GM12878 (cell line): ENCODE measurements around the gene TRAPPC12. TPM values are rescaled to one million over a fixed set of nuclear protein-coding genes. Genes with fewer than 3 reads are reported as not detected.

Experiments used
- ATAC-seq: fragments of 200-7000 bp; cut with Tn5 transposase; 3 replicates; pipeline ENCODE4 v1.9.1; 2020; ENCODE audit warnings: mild to moderate bottlenecking, moderate library complexity
- BruUV-seq: library from RNA; stranded (reverse); fragments of 400-500 nt; replicated peaks from 2 replicates; lab custom pipeline; 2021; lab: Mats Ljungman, UMichigan
- CTCF ChIA-PET: fragments of 300-600 bp; sonication (Branson Sonifier 250); formaldehyde crosslinking; extraction: SDS; loops from one replicate; lab custom pipeline; 2021; ENCODE audit warnings: inconsistent platforms; lab: Yijun Ruan, JAX
- POLR2A ChIA-PET: fragments of 350-600 bp; formaldehyde crosslinking; extraction: SDS; loops from one replicate; lab custom pipeline; 2021; ENCODE audit warnings: inconsistent platforms; lab: Charles Lee
- RAD21 ChIA-PET: fragments of 300-600 bp; sonication (Branson Sonifier 250); formaldehyde crosslinking; loops from one replicate; lab custom pipeline; 2023; ENCODE audit warnings: antibody characterized with exemption; ENCODE audit not compliant: unreplicated experiment; lab: Charles Lee
- SMC1A ChIA-PET: fragments of 300-600 bp; sonication (Branson Sonifier 250); formaldehyde crosslinking; loops from one replicate; lab custom pipeline; 2023; ENCODE audit not compliant: unreplicated experiment, uncharacterized antibody; lab: Charles Lee
- DNase-seq: peaks from one replicate; pipeline ENCODE4 v3.0.0-alpha.2; 2011; ENCODE audit warnings: low read depth, low spot score
- FAIRE-seq: peaks from 3 replicates; lab custom pipeline; 2011; peaks lifted over from hg19 to GRCh38; lab: Jason Lieb, UNC
- H2AFZ ChIP-seq: 2 replicates; pipeline ENCODE4 v1.6.0; 2011; ENCODE audit warnings: low read depth, low read length, control low read depth; ENCODE audit not compliant: control insufficient read depth
- H3K27ac ChIP-seq: 2 replicates; pipeline ENCODE4 v1.5.1; 2011; ENCODE audit warnings: control low read depth; ENCODE audit not compliant: control insufficient read depth, insufficient read depth
- H3K27me3 ChIP-seq, 2 experiments: replicated peaks in 1 of 2; 2 replicates each; pipeline versions ENCODE4 v1.6.0 to v1.6.1; 2011; ENCODE audit warnings: low read length in 1 of 2; ENCODE audit not compliant: control insufficient read depth in 2 of 2, insufficient read depth in 2 of 2
- H3K36me3 ChIP-seq, 2 experiments: 2 replicates each; pipeline ENCODE4 v1.5.1; 2011; ENCODE audit warnings: low read length in 1 of 2; ENCODE audit not compliant: control insufficient read depth in 2 of 2, insufficient read depth in 2 of 2
- H3K4me1 ChIP-seq: 2 replicates; pipeline ENCODE4 v1.6.1; 2011; ENCODE audit warnings: mild to moderate bottlenecking, low read length, moderate library complexity, mixed read lengths; ENCODE audit not compliant: control insufficient read depth, insufficient read depth
- H3K4me2 ChIP-seq: 2 replicates; pipeline ENCODE4 v1.6.0; 2011; ENCODE audit warnings: control low read depth; ENCODE audit not compliant: control insufficient read depth, insufficient read depth
- H3K4me3 ChIP-seq: fragments of 200-600 bp; sonication (generic); 2 replicates; pipeline ENCODE4 v1.5.1; 2016
- H3K79me2 ChIP-seq: 2 replicates; pipeline ENCODE4 v1.6.0; 2011; ENCODE audit warnings: low read length; ENCODE audit not compliant: control insufficient read depth, insufficient read depth
- H3K9ac ChIP-seq: 2 replicates; pipeline ENCODE4 v1.8.0; 2011; ENCODE audit warnings: low read length, control low read depth, mixed read lengths; ENCODE audit not compliant: control insufficient read depth, insufficient read depth
- H3K9me3 ChIP-seq: replicated peaks from 3 replicates; pipeline ENCODE4 v1.5.1; 2011; ENCODE audit warnings: mild to moderate bottlenecking, low read length; ENCODE audit not compliant: control insufficient read depth, insufficient read depth
- H4K20me1 ChIP-seq: 2 replicates; pipeline ENCODE4 v1.6.0; 2011; ENCODE audit not compliant: control insufficient read depth, insufficient read depth
- ATF3 ChIP-seq: IDR thresholded peaks from 2 replicates; pipeline ENCODE4 v1.6.1; 2011; ENCODE audit warnings: low read depth, mild to moderate bottlenecking, low read length, moderate library complexity, borderline replicate concordance; ENCODE audit errors: extremely low read depth
- DPF2 ChIP-seq: fragments of 450-650 bp; IDR thresholded peaks from 2 replicates; pipeline ENCODE4 v1.6.1; 2017; ENCODE audit warnings: mild to moderate bottlenecking
- MTA2 ChIP-seq: fragments of 450-650 bp; IDR thresholded peaks from 2 replicates; pipeline ENCODE4 v1.6.1; 2016; ENCODE audit warnings: low read depth, mild to moderate bottlenecking, moderate library complexity
- PKNOX1 ChIP-seq: fragments of 450-650 bp; IDR thresholded peaks from 2 replicates; pipeline ENCODE4 v1.6.1; 2016; ENCODE audit warnings: mild to moderate bottlenecking
- POLR2A ChIP-seq: IDR thresholded peaks from 2 replicates; pipeline ENCODE4 v1.6.1; 2011; ENCODE audit warnings: low read depth, mild to moderate bottlenecking, low read length
- ZNF274 ChIP-seq: IDR thresholded peaks from one replicate; pipeline ENCODE4 v1.8.0; 2011; ENCODE audit not compliant: insufficient read length, insufficient read depth
- WGBS: methylation state at CpG from one replicate; pipeline ENCODE4 v1.1.6; 2016; ENCODE audit warnings: low lambda C conversion rate; ENCODE audit not compliant: insufficient replicate concordance, insufficient coverage; ENCODE audit errors: missing lambda C conversion rate; 5-methylcytosine and 5-hydroxymethylcytosine counted together
- in situ Hi-C: fragments of 300-500 bp; cut with MboI; formaldehyde crosslinking; loops from 9 replicates; pipeline ENCODE4 v1.14.3; 2018; ENCODE audit warnings: mixed read lengths
- intact Hi-C: fragments of 100-400 bp; cut with micrococcal nuclease; formaldehyde crosslinking; loops from one replicate; pipeline ENCODE4 v1.14.2; 2022; ENCODE audit not compliant: unreplicated experiment
- polyA plus RNA-seq, 11 experiments: library from polyadenylated mRNA; depleted of rRNA in 4 of 11; unstranded in 6 of 11; stranded (reverse) in 5 of 11; fragments of >200 nt; fragmentation: Nextera tagmentation in 4 of 11; fragmentation: Illumina TruSeq in 1 of 11; extraction: Ambion mirVana in 4 of 11; extraction: Trizol in 1 of 11; gene quantifications; 1 replicate in 1 of 11; 2 replicates in 10 of 11; pipeline versions ENCODE4 v1.2.1 to v1.2.3, GENCODE V29; 2011 to 2016; ENCODE audit warnings: inconsistent platforms in 2 of 11, missing spikeins in 2 of 11, low read depth in 1 of 11
- total RNA-seq, 4 experiments: library from RNA; depleted of rRNA in 3 of 4; stranded (reverse); fragments of >200 nt in 3 of 4; fragmentation: Illumina TruSeq in 1 of 4; extraction: Trizol in 1 of 4; gene quantifications; 2 replicates each; pipeline versions ENCODE4 v1.2.1 to v1.2.3, GENCODE V29; 2013 to 2021

The TRAPPC12 gene
- total and polyA plus RNA-seq, 10 of the 15 experiments (the other 5 are each of a cell fraction or from before 2014, with no cell fraction given) = 8.6 to 77.1 (median 37.4) TPM

- SMC1A ChIA-PET = interaction anchor here (1.3 kb wide), 1 partner anchor 40 kb away, joined by 6 read pairs; the partner anchor contains the start of gene RNASEH1
- DNase-seq (no peak), ATAC-seq (no peak), FAIRE-seq (no peak)
- RAD21 ChIA-PET = interaction anchor here (1.2 kb wide), 1 partner anchor 58 kb away, joined by 5 read pairs; no protein-coding TSS in a partner anchor
- Histone ChIP-seq H4K20me1 (no peaks in the 10 kb centered on the region), H3K4me2 (peak overlapping the region; percentile 70), H2AFZ (peak overlapping the region; percentile 96), H3K4me3 (peak overlapping the region; percentile 66), H3K27me3 (no peaks in the 10 kb centered on the region), H3K9me3 (no peaks in the 10 kb centered on the region; the same call in 2 of the 3 replicates), H3K27ac (peak overlapping the region; percentile 80), H3K36me3 (no peaks in the 10 kb centered on the region; a peak in 1 of 4 replicates), H3K79me2 (peaks cover 3% of the 10 kb centered on the region), H3K9ac (peak overlapping the region; percentile 84), H3K4me1 (peaks cover 6% of the 10 kb centered on the region)
- CTCF ChIA-PET = interaction anchor here (1.9 kb wide), 1 partner anchor 94 kb away, joined by 7 read pairs; no protein-coding TSS in a partner anchor
- POLR2A ChIA-PET = interaction anchor here (1.0 to 1.3 kb wide), 2 partner anchors 56 to 142 kb away, joined by 3 to 4 read pairs; no protein-coding TSS in a partner anchor
- intact Hi-C loops = loop anchor here (5.0 kb wide), 1 partner anchor 59 kb away; the partner anchor contains the start of gene RPS7
- BruUV-seq = no TSS peak
- 30% methylated on average over 3 of the region's 3 CpGs for WGBS
- TF ChIP-seq MTA2 (no peak), ATF3 (no peak), PKNOX1 (no peak), DPF2 (0 out of 2 replicates have a peak, but pooled peaks have one; percentile 11), POLR2A (no peak), ZNF274 (no peak)
- in situ Hi-C loops = no loop called here
Observed at GRCh38 chr2:3517948-3518495, 138.5 kb downstream of the TRAPPC12 start.
